IPS-NIHi7 (cell line): ENCODE results near the gene ZNF605.
"Not testable (repeated sequence)": the region's sequence is repeated elsewhere in the genome, so short reads cannot be mapped to it uniquely, and the experiment has no call there.

Experiments
- DNase-seq: peaks from one replicate; pipeline ENCODE4 v3.0.0; 2012; ENCODE audit warnings: mixed read lengths; ENCODE audit errors: extremely low spot score

Gene ZNF605

DNA sequence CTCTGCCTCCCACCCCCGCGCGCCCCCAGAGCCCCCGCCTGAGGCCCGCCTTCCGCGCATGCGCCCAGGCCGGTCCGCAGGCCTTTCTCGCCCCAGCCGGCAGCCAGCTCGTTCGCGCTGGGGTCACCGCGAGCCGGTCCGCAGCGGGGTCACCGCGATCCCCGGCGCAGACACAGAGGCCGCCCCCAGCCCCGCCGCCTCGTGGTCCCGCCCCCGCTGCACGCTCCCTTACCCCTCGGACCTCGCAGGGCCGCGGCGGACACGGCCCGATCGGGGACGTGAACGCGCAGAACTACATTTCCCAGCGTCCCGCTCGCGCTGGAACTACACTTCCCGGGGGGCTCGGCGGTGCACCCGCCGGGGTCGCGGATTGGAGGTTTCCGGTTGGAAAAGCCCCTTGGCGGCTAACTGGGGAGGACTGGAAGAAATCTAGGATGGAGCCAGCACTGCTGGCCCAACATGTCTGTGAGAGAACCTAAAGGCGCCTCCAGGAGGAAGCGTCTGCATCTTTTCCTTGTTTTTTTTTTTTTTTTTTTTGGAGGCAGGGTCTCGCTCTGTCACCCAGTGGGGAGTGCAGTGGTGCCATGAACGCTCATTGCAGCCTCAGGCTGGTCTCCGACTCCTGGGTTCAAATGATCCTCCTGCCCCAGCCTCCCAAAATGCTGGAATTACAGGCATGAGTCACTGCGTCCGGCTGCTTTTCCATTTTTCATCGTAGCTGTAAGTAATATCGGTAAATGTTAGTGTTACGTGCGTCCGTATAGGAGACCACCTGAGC lies at the start of gene ZNF605:
Gene ZNF605 (minus strand): TSS at position 296 of the 778 bp plus-strand sequence. CDS start 10,671 bp downstream, outside the sequence.
- peak; percentile 98 for DNase-seq

DNA sequence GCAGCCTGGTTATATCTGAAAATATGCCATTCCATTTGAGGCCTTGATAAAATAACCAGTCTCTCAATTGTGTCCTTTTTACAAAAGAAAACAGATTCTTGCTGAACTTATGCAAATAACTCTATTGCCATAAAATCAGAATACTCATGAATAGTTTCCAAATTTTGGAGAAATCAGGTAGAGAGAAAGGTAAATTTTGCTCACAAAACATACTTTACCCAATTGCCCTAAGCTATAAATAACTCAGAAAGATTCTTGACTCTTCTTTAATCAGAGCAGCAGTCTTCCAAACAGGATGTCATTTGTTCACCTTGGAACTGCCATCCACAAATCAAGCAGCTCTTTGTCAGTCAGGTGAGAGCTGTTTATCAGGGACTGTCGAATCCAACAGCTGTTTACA lies 42.6 kb upstream of the ZNF605 start:
- no peak for DNase-seq

DNA sequence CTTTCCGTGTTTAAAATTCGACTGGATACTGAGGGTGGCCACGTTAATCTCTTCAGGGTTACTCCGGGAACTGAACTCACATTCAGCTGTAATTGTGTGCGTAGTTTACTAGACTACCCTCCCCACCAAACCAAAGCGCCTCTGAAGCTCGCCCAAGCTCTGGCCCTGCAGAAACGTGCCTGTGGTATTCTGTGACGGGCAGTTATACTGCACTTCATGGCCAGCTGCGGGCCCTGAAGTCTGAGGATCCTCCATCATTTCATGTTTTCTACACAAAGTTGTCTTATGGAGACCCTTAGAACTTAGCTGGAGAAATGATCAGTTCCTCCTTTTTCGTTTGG lies 30.7 kb upstream of the ZNF605 start:
- DNase-seq, result no peak

DNA sequence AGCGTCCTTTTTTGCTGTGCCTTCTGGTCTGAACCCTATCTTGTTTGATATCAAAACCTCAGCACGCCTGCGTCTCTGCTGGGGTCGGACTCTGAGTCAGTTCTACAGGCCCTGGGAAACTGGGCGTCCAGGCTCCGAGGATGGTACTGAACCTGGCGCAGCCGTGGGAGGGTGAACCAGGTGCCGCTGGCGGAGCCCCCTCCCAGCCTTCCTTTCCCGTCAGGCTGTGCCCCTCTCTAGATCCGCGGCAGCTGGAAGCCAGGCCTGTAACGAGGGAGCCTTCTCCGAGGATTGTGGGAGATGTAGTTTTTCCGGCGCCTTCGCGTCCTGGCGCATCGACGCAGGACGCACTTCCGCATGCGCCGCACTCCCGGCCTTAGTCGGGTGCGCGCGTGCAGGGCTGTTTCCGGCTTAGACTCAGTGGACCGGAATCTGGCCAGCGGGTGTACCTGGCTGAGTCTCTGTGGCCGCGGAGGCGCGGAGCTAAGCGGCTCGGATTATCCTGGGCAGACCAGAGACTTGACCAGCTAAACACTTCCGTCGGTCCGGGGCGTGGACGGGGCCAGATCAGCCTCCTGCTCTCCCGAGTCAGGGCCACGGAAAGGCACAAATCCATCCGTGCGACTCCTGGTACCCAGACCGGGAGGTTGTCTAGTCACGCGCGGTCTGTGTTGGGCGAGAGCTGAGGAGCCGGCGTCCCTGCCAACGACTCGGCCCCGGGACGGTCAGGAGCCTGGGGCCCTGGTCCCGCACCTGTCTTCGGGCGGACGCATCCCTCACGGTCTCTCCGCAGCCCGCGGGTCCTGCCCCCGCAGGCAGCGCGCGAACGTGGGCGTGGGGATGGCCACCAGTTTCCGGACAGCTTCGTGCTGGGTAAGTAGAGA lies 30.1 kb upstream of the ZNF605 start, which contains the start of gene ZNF26:
Gene ZNF26 (plus strand): TSS at position 367 of the 884 bp plus-strand sequence. CDS start 474 bp downstream, at position 841.
- DNase-seq, result peak; percentile 99

DNA sequence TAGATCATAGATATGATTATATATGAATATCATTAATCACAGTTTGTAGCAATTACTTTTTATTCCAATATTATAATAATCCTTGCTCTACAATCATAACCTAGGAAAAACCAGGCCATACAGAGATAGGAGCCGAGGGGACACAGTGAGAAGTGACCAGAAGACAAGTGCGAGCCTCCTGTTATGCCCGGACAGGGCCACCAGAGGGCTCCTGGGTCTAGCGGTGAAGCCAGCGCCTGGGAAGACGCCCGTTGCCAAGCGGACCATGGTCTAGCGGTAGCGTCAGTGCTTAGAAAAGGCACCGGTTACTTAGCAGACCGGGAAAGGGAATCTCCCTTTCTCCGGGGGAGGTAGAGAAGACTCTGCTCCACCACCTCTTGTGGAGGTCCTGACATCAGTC lies 20.8 kb upstream of the ZNF605 start:
- DNase-seq, result not testable (repeated sequence)

DNA sequence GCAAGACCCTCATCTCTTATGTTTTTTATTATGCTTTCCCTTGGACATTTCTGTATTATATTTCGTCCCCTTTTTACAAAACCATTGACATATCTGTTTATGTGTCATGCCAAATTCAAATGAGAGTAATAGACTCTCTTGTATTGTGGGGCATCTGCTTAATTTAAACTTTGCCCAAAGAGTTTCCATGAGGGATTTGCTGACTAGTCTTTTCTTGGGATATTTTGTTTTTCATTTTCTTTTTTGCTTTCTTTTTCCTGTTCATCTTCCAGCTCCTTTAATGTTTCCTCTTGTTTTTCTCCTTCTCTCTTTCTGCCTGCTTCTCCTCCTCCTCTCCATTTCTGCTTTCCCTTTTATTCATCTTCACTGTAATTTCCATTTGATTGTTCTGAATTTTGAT lies 16.3 kb upstream of the ZNF605 start:
- no peak for DNase-seq

GRCh38 chr12:132967736-132968135 lies 11.6 kb upstream of the ZNF605 start:
- DNase-seq, result no peak

DNA sequence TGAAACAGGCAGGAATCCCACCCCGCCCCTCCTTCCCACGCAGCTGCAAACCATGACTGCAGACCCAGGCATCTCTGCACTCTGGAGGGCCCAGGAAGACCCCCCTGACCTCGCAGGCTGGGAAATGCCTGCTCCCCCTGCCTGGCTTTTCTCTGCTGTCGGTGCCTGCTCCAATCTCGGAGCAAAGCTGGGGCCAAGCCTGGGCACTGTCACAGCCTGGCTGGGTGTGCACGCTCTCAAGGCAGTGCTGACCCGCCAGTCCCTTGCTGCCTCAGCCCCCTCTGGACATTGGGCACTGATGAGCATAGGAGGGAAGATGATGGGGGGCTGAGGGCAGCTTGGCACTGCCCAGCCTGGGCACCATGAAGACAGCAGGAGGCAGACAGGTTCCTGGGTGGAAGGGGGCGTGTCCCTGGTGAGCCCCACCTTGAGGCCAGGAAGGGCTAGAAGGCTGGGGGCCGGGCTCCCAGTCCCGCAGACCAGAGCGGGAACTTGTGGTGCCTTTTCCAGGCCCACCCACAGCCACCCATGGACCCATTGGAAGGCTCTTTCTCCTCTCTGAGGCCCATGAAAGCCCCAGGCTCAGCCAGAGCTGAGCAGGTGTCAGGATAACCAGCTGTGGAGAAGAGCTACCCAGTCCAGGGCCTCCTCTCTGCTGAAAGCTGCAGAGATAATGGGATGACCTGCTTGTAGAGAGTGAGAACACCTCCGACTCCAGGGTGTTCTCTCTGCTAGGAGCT lies 10.7 kb upstream of the ZNF605 start:
- DNase-seq, result no peak

DNA sequence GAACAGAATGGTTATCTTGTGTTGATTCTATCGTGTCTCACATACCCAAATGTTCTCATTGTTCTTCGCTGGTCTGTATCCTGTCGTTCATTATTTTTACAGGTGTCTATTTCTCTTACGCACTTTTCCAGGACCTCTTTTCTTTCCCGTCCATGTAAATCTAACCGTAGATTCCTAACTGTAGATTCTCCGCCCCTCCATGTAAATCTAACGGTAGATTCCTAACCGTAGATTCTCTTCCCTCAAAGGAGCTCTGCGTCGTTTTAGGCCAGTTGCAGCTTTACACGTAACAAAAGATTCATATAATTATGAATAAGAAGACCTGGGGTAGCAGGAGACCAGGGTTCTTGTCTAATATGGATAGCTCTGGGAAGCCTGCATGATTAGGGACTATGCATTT lies 9.7 kb upstream of the ZNF605 start:
- no peak for DNase-seq

GRCh38 chr12:132963947-132964346 lies 7.8 kb upstream of the ZNF605 start:
- DNase-seq, result not testable (repeated sequence)

- DNase-seq, result not testable (repeated sequence)
Observed at GRCh38 chr12:132961790-132962189, 5.7 kb upstream of the ZNF605 start.

DNA sequence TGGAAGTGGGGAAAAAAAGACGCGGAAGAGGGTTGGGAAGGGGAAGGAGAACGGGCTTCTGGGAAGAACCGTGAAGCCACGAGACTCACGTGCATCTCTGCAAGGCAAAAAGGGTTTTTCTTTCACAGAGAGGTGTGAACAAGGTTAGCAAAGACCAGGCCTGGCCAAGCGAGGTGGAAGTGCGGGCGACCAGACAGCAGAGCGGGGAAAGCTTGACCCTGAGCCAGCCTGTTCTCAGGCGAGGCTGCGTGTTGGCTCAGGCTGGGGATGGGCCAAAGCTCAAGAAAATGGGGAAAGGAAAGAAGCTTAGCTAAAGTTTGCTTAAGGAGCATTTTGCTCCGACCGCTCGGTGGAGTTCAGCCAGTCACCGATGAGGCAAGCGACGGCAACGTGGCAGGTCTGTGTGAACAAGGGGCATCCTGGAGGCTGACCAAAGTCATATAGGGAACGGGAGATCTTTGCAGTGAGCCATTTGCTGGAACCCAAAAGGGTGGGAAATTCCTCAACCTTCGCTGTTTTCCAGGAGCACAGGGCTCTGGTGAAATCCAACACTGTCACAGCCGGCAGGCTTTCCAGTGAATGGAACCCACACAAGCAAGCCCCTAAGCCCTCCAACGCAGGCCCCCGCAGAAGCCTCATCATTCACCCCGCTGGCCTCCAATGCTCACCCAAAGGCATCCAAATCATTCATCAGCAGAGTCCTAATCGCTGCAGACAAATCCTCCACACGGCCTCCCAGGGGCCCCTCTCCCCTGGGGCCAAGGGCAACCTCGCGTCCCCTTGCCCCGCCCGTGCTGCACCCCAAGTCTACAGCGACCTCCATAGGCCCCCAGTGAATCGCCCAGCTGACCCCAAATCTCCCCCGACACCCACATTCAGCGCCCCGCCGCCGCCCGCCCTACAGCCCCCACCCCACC lies 754 bp downstream of the ZNF605 start:
- peak; percentile 41 for DNase-seq

- no peak for DNase-seq
Observed at GRCh38 chr12:132954471-132955048, 1.5 kb downstream of the ZNF605 start.

DNA sequence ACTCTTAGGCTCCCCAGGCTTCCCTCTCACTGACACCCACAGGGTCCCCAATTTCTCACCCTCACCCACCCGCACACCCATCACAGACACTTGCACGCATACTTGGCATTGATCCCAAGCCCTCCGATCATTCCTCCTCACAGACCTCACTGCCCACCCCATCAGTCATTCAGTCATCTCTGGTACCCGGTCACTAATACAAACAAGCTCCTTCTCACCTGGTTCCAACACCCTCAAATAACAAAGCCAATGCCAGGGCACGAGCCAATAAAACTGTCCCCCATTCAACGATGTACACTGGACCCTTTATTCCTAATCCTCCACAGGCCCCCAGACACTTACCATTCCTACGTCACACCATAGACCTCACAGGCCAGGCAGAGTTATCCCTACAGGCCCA lies 2.3 kb downstream of the ZNF605 start:
- DNase-seq, result no peak

DNA sequence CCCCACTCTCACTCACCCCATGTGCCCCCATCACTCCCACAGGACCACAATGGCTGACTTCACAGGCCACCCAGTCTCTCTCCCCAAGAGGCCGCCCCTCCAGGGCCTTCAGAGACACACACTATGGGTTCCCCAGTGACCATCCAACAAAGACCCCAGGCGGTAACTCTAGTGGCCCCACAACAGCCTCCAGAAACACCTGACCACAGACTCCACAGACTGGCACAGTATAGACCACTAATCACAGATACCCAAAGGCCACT lies 3.0 kb downstream of the ZNF605 start:
- DNase-seq, result no peak

- DNase-seq, result no peak
Observed at GRCh38 chr12:132952371-132953162, 3.5 kb downstream of the ZNF605 start.

DNA sequence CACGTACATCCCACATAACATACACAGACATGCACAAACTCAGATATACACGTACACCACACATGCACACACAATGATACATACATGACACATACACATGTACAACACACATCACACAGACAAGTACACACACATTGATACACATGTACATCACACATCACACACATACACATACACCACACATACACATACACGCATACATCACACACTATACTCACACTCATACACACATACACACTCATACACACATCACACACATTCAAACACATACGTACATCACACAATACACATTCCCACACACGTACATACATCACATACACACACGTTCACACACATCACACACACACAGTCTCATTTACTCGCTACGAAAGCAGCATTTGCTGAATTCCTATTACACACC lies 4.5 kb downstream of the ZNF605 start:
- DNase-seq, result no peak

DNA sequence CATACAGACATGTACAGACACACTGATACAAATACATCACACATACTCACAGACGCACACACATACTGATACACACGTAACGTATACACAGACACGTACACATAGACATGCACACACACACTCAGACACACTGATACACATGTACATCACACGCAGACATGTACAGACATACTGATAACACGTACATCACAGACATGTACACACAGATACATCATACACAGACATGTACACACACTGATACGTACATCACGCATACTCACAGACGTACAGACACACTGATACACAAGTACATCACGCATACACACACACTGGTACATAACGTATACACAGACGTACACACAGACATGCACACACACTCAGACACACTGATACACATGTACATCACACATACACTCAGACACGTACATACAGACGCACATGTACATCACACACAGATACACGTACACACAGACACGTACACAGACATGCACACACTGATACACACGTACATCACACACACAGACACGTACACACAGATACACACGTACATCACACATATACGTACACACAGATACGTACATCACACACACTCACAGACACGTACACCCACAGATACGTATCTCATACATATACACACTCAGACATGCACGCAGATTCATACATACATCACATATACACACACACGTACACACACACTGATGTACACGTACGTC lies 5.1 kb downstream of the ZNF605 start:
- DNase-seq, result no peak
